Measurements from ENCODE around the gene NUTF2.
"Not testable (repeated sequence)": the region's sequence is repeated elsewhere in the genome, so short reads cannot be mapped to it uniquely, and the experiment has no call there.

- TF ChIP-seq, protein P1, sequence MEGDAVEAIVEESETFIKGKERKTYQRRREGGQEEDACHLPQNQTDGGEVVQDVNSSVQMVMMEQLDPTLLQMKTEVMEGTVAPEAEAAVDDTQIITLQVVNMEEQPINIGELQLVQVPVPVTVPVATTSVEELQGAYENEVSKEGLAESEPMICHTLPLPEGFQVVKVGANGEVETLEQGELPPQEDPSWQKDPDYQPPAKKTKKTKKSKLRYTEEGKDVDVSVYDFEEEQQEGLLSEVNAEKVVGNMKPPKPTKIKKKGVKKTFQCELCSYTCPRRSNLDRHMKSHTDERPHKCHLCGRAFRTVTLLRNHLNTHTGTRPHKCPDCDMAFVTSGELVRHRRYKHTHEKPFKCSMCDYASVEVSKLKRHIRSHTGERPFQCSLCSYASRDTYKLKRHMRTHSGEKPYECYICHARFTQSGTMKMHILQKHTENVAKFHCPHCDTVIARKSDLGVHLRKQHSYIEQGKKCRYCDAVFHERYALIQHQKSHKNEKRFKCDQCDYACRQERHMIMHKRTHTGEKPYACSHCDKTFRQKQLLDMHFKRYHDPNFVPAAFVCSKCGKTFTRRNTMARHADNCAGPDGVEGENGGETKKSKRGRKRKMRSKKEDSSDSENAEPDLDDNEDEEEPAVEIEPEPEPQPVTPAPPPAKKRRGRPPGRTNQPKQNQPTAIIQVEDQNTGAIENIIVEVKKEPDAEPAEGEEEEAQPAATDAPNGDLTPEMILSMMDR (IDR thresholded peaks at IDR 0.05 in 4 of 5, conservative IDR thresholded peaks at IDR 0.05 in 1 of 5) = not testable (repeated sequence)
- TF ChIP-seq POLR2A (IDR thresholded peaks at IDR 0.05) = not testable (repeated sequence)
Measured at GRCh38 chr16:67864044-67864443, 17.3 kb downstream of the NUTF2 start.
